Measurements from ENCODE around the gene STK26. TPM values are rescaled to one million over a fixed set of nuclear protein-coding genes. Genes with fewer than 3 reads are reported as not detected.
"Not testable (repeated sequence)": the region's sequence is repeated elsewhere in the genome, so short reads cannot be mapped to it uniquely, and the experiment has no call there.

STK26 gene
- total and polyA plus RNA-seq, 8 donors, result 1.6 to 4.5 (median 2.4) TPM

DNA sequence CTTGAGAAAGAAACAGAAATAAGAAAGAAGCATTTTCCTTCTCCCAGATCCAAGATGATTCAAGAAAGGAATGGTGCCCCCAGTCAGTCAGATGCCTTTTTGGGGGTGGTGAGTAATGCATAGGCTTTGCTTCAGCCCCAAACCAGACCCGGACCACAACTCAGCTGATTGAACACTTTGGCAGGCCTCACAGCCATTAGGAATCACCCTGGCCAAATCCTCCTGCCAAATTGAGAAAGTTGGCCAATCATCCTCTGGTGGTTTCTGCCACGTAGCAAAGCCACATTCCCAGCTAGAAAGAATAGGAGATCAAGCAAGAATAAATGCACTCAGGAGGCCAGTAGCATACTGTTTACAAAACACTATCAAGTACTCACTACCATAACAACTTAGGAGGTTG is 71.1 kb downstream of the STK26 start:
- WGBS, 2 donors, result 52 to 57% methylated on average over 2 of the region's 2 CpGs
- peaks cover 0 to 14% (median 3%) of the 10 kb centered on the region in 4 donors for H3K27me3 ChIP-seq
- no peak for DNase-seq
- H3K27ac ChIP-seq, result no peak overlapping the region
- no peak for FAIRE-seq
- H3K4me1 ChIP-seq, result no peaks in the 10 kb centered on the region
- no peak for ATAC-seq
- intact Hi-C loops (cut with DNase I), result no loop called here
- TF ChIP-seq, protein P1, sequence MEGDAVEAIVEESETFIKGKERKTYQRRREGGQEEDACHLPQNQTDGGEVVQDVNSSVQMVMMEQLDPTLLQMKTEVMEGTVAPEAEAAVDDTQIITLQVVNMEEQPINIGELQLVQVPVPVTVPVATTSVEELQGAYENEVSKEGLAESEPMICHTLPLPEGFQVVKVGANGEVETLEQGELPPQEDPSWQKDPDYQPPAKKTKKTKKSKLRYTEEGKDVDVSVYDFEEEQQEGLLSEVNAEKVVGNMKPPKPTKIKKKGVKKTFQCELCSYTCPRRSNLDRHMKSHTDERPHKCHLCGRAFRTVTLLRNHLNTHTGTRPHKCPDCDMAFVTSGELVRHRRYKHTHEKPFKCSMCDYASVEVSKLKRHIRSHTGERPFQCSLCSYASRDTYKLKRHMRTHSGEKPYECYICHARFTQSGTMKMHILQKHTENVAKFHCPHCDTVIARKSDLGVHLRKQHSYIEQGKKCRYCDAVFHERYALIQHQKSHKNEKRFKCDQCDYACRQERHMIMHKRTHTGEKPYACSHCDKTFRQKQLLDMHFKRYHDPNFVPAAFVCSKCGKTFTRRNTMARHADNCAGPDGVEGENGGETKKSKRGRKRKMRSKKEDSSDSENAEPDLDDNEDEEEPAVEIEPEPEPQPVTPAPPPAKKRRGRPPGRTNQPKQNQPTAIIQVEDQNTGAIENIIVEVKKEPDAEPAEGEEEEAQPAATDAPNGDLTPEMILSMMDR (IDR thresholded peaks at IDR 0.05), result no peak
- H3K4me3 ChIP-seq, result no peak overlapping the region
- H3K9me3 ChIP-seq, result no peaks in the 10 kb centered on the region
- no peaks in the 10 kb centered on the region for H3K36me3 ChIP-seq

DNA sequence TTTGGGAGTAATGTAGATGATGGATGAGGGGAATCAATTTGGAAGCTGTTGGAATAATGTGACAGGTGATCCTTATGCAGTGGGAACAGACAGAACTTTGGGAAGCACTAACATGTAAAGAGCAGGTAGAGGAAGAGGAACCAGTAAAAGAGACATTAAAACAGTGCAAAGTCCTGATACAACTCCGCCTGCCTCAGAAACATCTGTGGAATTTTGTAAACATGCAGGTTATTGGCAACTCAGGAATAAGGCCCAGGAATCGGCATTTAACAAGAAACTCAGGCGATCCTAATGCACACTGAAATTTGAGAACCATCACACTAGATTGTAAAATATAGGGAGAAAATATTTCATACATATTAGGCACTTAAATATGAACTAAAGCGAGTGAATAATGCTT is 75.6 kb downstream of the STK26 start:
- H3K27ac ChIP-seq; H3K9me3 ChIP-seq; H3K4me1 ChIP-seq; intact Hi-C loops (cut with DNase I); H3K36me3 ChIP-seq; ATAC-seq; FAIRE-seq; DNase-seq; H3K4me3 ChIP-seq: not testable (repeated sequence)
- peaks cover 0 to 12% (median 0%) of the 10 kb centered on the region in 4 donors for H3K27me3 ChIP-seq
- 45 to 66% methylated on average over 4 of the region's 4 CpGs for WGBS, 2 donors

DNA sequence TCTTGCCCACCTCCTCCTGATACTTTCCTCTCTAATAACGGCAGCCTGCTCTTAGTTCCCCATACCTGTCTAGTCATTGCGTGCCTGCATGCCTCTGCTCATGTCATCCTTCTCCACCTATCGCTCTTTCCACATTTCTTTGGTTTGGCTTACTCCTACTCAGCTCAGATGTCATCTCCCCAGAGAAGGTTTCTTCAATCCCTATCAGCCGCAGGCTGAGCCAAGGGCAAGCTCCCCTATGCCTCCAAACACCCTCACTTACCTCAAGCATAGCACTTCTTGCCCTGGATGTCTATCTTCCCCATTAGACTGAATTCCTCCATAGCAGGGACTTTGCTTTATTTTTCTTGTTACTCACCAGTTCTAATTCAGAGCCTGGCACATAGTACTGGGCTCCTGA is 78.1 kb downstream of the STK26 start:
- Histone ChIP-seq H3K9me3 (no peaks in the 10 kb centered on the region), H3K27me3 (peaks cover 0 to 16% (median 6%) of the 10 kb centered on the region in 4 donors), H3K36me3 (no peaks in the 10 kb centered on the region), H3K27ac (no peak overlapping the region), H3K4me1 (no peaks in the 10 kb centered on the region), H3K4me3 (no peak overlapping the region)
- WGBS, 2 donors, result 65 to 84% methylated on average over 4 of the region's 4 CpGs
- no peak for FAIRE-seq
- intact Hi-C loops (cut with DNase I), result no loop called here
- no peak for ATAC-seq
- TF ChIP-seq, protein P1 (IDR thresholded peaks at IDR 0.05), result no peak
- no peak for DNase-seq

DNA sequence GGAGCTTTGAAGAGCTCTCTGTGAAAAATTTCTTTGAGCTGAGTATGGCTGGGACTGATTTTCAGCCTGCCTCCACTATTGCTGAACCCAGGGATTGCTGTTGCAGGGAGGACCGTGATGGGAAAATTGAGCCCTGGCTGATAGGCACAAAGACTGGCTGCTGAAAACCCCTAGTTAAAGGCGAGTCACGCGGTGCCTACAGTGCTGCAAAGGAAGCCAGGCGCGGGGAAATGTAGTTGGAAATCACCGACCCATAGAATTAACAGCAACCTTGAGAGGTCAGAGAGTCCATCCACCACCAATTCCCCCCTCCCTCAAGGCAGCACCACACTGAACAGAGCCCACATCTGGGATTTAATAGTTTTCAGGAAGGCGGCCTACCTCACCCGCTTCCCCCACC is 78.7 kb downstream of the STK26 start:
- no peak overlapping the region for H3K4me3 ChIP-seq
- peaks cover 0 to 12% (median 6%) of the 10 kb centered on the region in 4 donors for H3K27me3 ChIP-seq
- H3K4me1 ChIP-seq, result no peaks in the 10 kb centered on the region
- intact Hi-C loops (cut with DNase I), result no loop called here
- no peak for ATAC-seq
- H3K9me3 ChIP-seq, result no peaks in the 10 kb centered on the region
- WGBS, 2 donors, result 67 to 82% methylated on average over 9 of the region's 9 CpGs
- no peak overlapping the region for H3K27ac ChIP-seq
- no peaks in the 10 kb centered on the region for H3K36me3 ChIP-seq
- no peak for DNase-seq
- FAIRE-seq, result no peak
- TF ChIP-seq, protein P1 (IDR thresholded peaks at IDR 0.05), result no peak

DNA sequence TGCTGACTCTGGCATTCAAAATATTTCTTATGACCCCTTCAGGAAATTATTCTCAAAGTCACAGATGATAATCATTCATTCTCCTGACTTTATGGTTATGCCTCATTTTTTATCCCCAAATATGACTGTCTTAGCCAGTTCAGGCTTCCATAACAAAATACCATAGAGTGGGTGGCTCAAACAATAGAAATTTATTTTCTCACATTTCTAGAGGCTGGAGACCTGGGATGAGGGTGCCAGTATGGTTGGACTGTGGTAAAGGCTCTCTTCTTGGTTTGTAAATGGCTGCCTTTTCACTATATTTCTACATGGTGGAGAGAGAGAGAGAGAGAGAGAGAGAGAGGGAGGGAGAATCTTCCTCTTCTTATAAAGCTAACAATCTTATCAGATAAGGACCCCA is 84.2 kb downstream of the STK26 start:
- Histone ChIP-seq H3K27ac (no peak overlapping the region), H3K36me3 (no peaks in the 10 kb centered on the region), H3K27me3 (peaks cover 0 to 12% (median 6%) of the 10 kb centered on the region in 4 donors), H3K9me3 (no peaks in the 10 kb centered on the region), H3K4me1 (no peaks in the 10 kb centered on the region), H3K4me3 (no peak overlapping the region)
- no peak for DNase-seq
- FAIRE-seq, result no peak
- intact Hi-C loops (cut with DNase I), result no loop called here
- TF ChIP-seq, protein P1 (IDR thresholded peaks at IDR 0.05), result no peak
- no peak for ATAC-seq

DNA sequence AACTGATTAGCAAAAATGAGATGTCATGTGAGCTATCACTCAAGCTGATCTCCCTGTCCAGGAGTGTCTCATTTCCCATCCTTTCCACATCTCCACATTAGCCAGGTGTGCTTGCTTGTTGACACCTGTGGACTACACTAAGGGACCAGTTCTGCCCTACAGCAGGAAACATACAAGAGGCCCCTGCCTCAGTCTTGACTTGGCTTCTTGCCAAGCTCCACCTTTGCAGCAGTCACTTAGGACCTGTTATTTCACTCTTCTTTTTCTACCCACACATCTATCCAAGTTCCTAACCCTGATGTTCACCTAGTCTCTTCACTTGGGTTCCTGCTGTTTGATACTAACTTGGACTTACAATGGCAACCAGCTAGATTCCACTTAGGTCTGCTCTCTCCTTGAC is 91.5 kb downstream of the STK26 start:
- TF ChIP-seq, protein P1 (IDR thresholded peaks at IDR 0.05), result no peak
- Histone ChIP-seq H3K4me1 (no peaks in the 10 kb centered on the region), H3K27ac (no peak overlapping the region), H3K36me3 (no peaks in the 10 kb centered on the region), H3K27me3 (peaks cover 0 to 7% (median 0%) of the 10 kb centered on the region in 4 donors), H3K9me3 (no peaks in the 10 kb centered on the region), H3K4me3 (no peak overlapping the region)
- DNase-seq (no peak), ATAC-seq (no peak), FAIRE-seq (no peak)
- intact Hi-C loops (cut with DNase I), result no loop called here
